HCT116 (cell line): ENCODE results near the gene OLA1. TPM values are rescaled to one million over a fixed set of nuclear protein-coding genes. Genes with fewer than 3 reads are reported as not detected.

Experiments used
- ATAC-seq: fragments of 200-7000 bp; cut with Tn5 transposase; 2 replicates; pipeline ENCODE4 v1.9.1; 2020; ENCODE audit warnings: mild to moderate bottlenecking, moderate library complexity
- BruUV-seq: library from RNA; stranded (reverse); fragments of 400-500 nt; replicated peaks from 2 replicates; lab custom pipeline; 2021; lab: Mats Ljungman, UMichigan
- CTCF ChIA-PET: fragments of 300-600 bp; sonication (Branson Sonifier 250); formaldehyde crosslinking; loops from one replicate; lab custom pipeline; 2021; ENCODE audit warnings: antibody characterized with exemption; lab: Charles Lee
- POLR2A ChIA-PET: fragments of 300-600, 350-600 bp; sonication (Branson Sonifier 250); formaldehyde crosslinking; loops from one replicate; lab custom pipeline; 2021; ENCODE audit warnings: antibody characterized with exemption; lab: Charles Lee
- RAD21 ChIA-PET, 2 experiments: fragments of 300-600 bp; sonication (Branson Sonifier 250); formaldehyde crosslinking; loops; one replicate each; lab custom pipeline; 2023; ENCODE audit warnings: low total read pairs in 2 of 2; ENCODE audit not compliant: uncharacterized antibody in 2 of 2, unreplicated experiment in 2 of 2, low non-redundant PET in 1 of 2; lab: Charles Lee
- DNase-seq: peaks from one replicate; pipeline ENCODE4 v3.0.0-alpha.2; 2010; ENCODE audit warnings: low read depth, low spot score
- H2AFZ ChIP-seq: fragments of 200-600 bp; shearing (Covaris generic), sonication (generic); 2 replicates; pipeline ENCODE4 v1.6.1; 2017; ENCODE audit warnings: low read depth, mixed run types, mixed read lengths, antibody characterized with exemption, low read length; ENCODE audit not compliant: poor library complexity, severe bottlenecking
- H3K27ac ChIP-seq: 2 replicates; pipeline ENCODE4 v1.5.1; 2012; ENCODE audit warnings: low read depth, low read length
- H3K27me3 ChIP-seq: fragments of 200-600 bp; sonication (generic); 2 replicates; pipeline ENCODE4 v1.6.1; 2016; ENCODE audit warnings: mixed run types, low read length, mixed read lengths; ENCODE audit not compliant: insufficient read depth
- H3K36me3 ChIP-seq, 2 experiments: fragments of 200-500 bp in 1 of 2; fragments of 200-600 bp in 1 of 2; sonication (Bioruptor generic) in 1 of 2; sonication (generic) in 1 of 2; 2 replicates each; pipeline versions ENCODE4 v1.5.1 to v1.6.1; 2014 to 2016; ENCODE audit warnings: low read length in 2 of 2, inconsistent platforms in 1 of 2, mixed read lengths in 1 of 2, mixed run types in 1 of 2; ENCODE audit not compliant: insufficient read depth in 2 of 2, control insufficient read depth in 1 of 2
- H3K4me1 ChIP-seq, 2 experiments: fragments of 200-600 bp in 1 of 2; sonication (generic) in 1 of 2; 2 replicates each; pipeline versions ENCODE4 v1.5.1 to v1.6.1; 2012 to 2017; ENCODE audit warnings: low read length in 2 of 2, inconsistent platforms in 1 of 2, mild to moderate bottlenecking in 1 of 2, mixed read lengths in 1 of 2, mixed run types in 1 of 2, moderate library complexity in 1 of 2; ENCODE audit not compliant: insufficient read depth in 2 of 2, control insufficient read depth in 1 of 2
- H3K4me2 ChIP-seq: fragments of 200-600 bp; sonication (generic); 2 replicates; pipeline ENCODE4 v1.6.1; 2017; ENCODE audit warnings: mixed run types, low read length, mixed read lengths
- H3K4me3 ChIP-seq, 2 experiments: fragments of 200-600 bp in 1 of 2; sonication (generic) in 1 of 2; replicated peaks in 1 of 2; 2 replicates each; pipeline ENCODE4 v1.5.1; 2011 to 2016; ENCODE audit warnings: low read length in 2 of 2, control low read depth in 1 of 2, low read depth in 1 of 2, mild to moderate bottlenecking in 1 of 2, mixed read lengths in 1 of 2, mixed run types in 1 of 2
- H3K79me2 ChIP-seq: fragments of 200-600 bp; sonication (generic); 2 replicates; pipeline ENCODE4 v1.6.1; 2017; ENCODE audit warnings: mild to moderate bottlenecking, mixed run types, low read length, moderate library complexity, mixed read lengths; ENCODE audit not compliant: insufficient read depth
- H3K9ac ChIP-seq: fragments of 200-600 bp; sonication (generic); 2 replicates; pipeline ENCODE4 v1.6.1; 2016; ENCODE audit warnings: low read length, mixed read lengths
- H3K9me2 ChIP-seq: fragments of 200-600 bp; sonication (generic), shearing (Covaris generic); 2 replicates; pipeline ENCODE4 v1.6.1; 2017; ENCODE audit warnings: mixed run types, mild to moderate bottlenecking, moderate library complexity; ENCODE audit not compliant: insufficient read depth
- H3K9me3 ChIP-seq, 2 experiments: fragments of 200-500 bp in 1 of 2; fragments of 200-600 bp in 1 of 2; sonication (Bioruptor generic) in 1 of 2; sonication (generic) in 1 of 2; 2 replicates each; pipeline ENCODE4 v1.6.1; 2014 to 2017; ENCODE audit warnings: low read length in 2 of 2, mixed read lengths in 2 of 2, inconsistent platforms in 1 of 2, low read depth in 1 of 2, mild to moderate bottlenecking in 1 of 2, mixed run types in 1 of 2, moderate library complexity in 1 of 2; ENCODE audit not compliant: control insufficient read depth in 1 of 2, insufficient read depth in 1 of 2
- H4K20me1 ChIP-seq: fragments of 200-600 bp; sonication (generic), shearing (Covaris generic); 2 replicates; pipeline ENCODE4 v1.6.1; 2017; ENCODE audit warnings: mixed run types, mild to moderate bottlenecking, moderate library complexity; ENCODE audit not compliant: insufficient read depth
- CBX3 ChIP-seq: IDR thresholded peaks from 2 replicates; pipeline ENCODE4 v1.6.1; 2012; ENCODE audit warnings: low read depth
- CEBPB ChIP-seq: IDR thresholded peaks from 2 replicates; pipeline ENCODE4 v1.6.1; 2012; ENCODE audit warnings: low read depth
- EGR1 ChIP-seq: IDR thresholded peaks from 2 replicates; pipeline ENCODE4 v1.6.1; 2012; ENCODE audit warnings: low read depth
- ELF1 ChIP-seq: IDR thresholded peaks from 2 replicates; pipeline ENCODE4 v1.6.1; 2012; ENCODE audit warnings: low read depth, borderline replicate concordance
- EZH2phosphoT487 ChIP-seq: fragments of 200-600 bp; IDR thresholded peaks from 2 replicates; pipeline ENCODE4 v1.6.1; 2018; ENCODE audit warnings: antibody characterized with exemption, borderline replicate concordance
- FOSL1 ChIP-seq: IDR thresholded peaks from 2 replicates; pipeline ENCODE4 v1.6.1; 2012; ENCODE audit warnings: low read depth
- JUND ChIP-seq: IDR thresholded peaks from 2 replicates; pipeline ENCODE4 v1.6.1; 2012
- MAX ChIP-seq: IDR thresholded peaks from 2 replicates; pipeline ENCODE4 v1.6.1; 2012
- POLR2AphosphoS5 ChIP-seq: IDR thresholded peaks from 2 replicates; pipeline ENCODE4 v1.6.1; 2011; ENCODE audit warnings: mild to moderate bottlenecking, low read depth, low read length, moderate library complexity
- SIN3A ChIP-seq: IDR thresholded peaks from 2 replicates; pipeline ENCODE4 v1.6.1; 2012; ENCODE audit warnings: low read depth
- SP1 ChIP-seq: IDR thresholded peaks from 2 replicates; pipeline ENCODE4 v1.6.1; 2012; ENCODE audit warnings: low read depth
- SRF ChIP-seq: IDR thresholded peaks from 2 replicates; pipeline ENCODE4 v1.6.1; 2012; ENCODE audit warnings: low read depth
- YY1 ChIP-seq: IDR thresholded peaks from 2 replicates; pipeline ENCODE4 v1.6.1; 2011; ENCODE audit warnings: low read length, low read depth, moderate library complexity, mild to moderate bottlenecking; ENCODE audit not compliant: insufficient replicate concordance; ENCODE audit errors: extremely low read depth
- ZFX ChIP-seq: fragments of 450-650 bp; IDR thresholded peaks from 2 replicates; pipeline ENCODE4 v1.6.1; 2017
- ZNF274 ChIP-seq: fragments of 200-500 bp; sonication (Bioruptor generic); IDR thresholded peaks from 2 replicates; pipeline ENCODE4 v1.6.1; 2014; ENCODE audit warnings: mild to moderate bottlenecking, low read depth, low read length, inconsistent platforms
- intact Hi-C: fragments of 100-400 bp; cut with micrococcal nuclease; formaldehyde crosslinking; loops from 2 replicates; pipeline ENCODE4 v1.10.0; 2022
- total RNA-seq: library from RNA; stranded (reverse); gene quantifications from one replicate; pipeline ENCODE4 v1.2.1, GENCODE V29; 2021; ENCODE audit not compliant: unreplicated experiment
- TF ChIP-seq, protein P1 (sequence below): IDR thresholded peaks from 2 replicates; pipeline ENCODE4 v1.6.1; 2012
- TF ChIP-seq, protein P2 (sequence below): IDR thresholded peaks from 2 replicates; pipeline ENCODE4 v1.6.1; 2011; ENCODE audit warnings: mild to moderate bottlenecking, low read length, moderate library complexity; ENCODE audit not compliant: insufficient replicate concordance; ENCODE audit errors: extremely low read depth

The OLA1 gene
- total RNA-seq, 1 experiment from 2014 or later, result 219 TPM

GRCh38 chr2:174177316-174177890 is 70.9 kb downstream of the OLA1 start:
- H3K27me3 ChIP-seq, result no peaks in the 10 kb centered on the region
- H3K36me3 ChIP-seq, result no peaks in the 10 kb centered on the region
- no peak overlapping the region for H3K27ac ChIP-seq
- ChIA-PET CTCF (interaction anchor here (0.9 kb wide), 1 partner anchor 19 kb away, joined by 4 read pairs; no protein-coding TSS in a partner anchor), POLR2A (no interaction called here), RAD21 (interaction anchor here in 1 of 2 experiments (0.6 kb wide), 1 partner anchor 85 kb away, joined by 3 read pairs; no protein-coding TSS in a partner anchor)
- intact Hi-C loops, result no loop called here
- DNase-seq (no peak), ATAC-seq (no peak)
- peaks cover 5% of the 10 kb centered on the region; the same call in 1 of the 2 replicates for H4K20me1 ChIP-seq
- 0 out of 4 replicates have a peak, but pooled peaks cover 0 to 4% of the 10 kb centered on the region in 2 experiments for H3K9me3 ChIP-seq
- TF ChIP-seq EZH2phosphoT487, result no peak
- TF ChIP-seq ZNF274, result no peak
- no peak for TF ChIP-seq EGR1
- no peak for TF ChIP-seq SIN3A
- no peak for TF ChIP-seq ZFX
- TF ChIP-seq, protein P1, sequence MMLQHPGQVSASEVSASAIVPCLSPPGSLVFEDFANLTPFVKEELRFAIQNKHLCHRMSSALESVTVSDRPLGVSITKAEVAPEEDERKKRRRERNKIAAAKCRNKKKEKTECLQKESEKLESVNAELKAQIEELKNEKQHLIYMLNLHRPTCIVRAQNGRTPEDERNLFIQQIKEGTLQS, result no peak
- no peak for TF ChIP-seq JUND
- TF ChIP-seq, protein P2, sequence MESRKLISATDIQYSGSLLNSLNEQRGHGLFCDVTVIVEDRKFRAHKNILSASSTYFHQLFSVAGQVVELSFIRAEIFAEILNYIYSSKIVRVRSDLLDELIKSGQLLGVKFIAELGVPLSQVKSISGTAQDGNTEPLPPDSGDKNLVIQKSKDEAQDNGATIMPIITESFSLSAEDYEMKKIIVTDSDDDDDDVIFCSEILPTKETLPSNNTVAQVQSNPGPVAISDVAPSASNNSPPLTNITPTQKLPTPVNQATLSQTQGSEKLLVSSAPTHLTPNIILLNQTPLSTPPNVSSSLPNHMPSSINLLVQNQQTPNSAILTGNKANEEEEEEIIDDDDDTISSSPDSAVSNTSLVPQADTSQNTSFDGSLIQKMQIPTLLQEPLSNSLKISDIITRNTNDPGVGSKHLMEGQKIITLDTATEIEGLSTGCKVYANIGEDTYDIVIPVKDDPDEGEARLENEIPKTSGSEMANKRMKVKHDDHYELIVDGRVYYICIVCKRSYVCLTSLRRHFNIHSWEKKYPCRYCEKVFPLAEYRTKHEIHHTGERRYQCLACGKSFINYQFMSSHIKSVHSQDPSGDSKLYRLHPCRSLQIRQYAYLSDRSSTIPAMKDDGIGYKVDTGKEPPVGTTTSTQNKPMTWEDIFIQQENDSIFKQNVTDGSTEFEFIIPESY, result no peak
- no peak for TF ChIP-seq CEBPB
- TF ChIP-seq POLR2AphosphoS5, result no peak
- TF ChIP-seq MAX, result no peak
- TF ChIP-seq CBX3, result no peak
- TF ChIP-seq SRF, result no peak
- no peak for TF ChIP-seq YY1
- TF ChIP-seq SP1, result no peak
- TF ChIP-seq ELF1, result no peak
- TF ChIP-seq FOSL1, result no peak
- no peak overlapping the region for H3K4me3 ChIP-seq
- H2AFZ ChIP-seq, result no peak overlapping the region
- BruUV-seq, result no TSS peak
- H3K9ac ChIP-seq, result no peak overlapping the region
- H3K79me2 ChIP-seq, result peaks cover 96% of the 10 kb centered on the region
- H3K9me2 ChIP-seq, result no peaks in the 10 kb centered on the region
- H3K4me1 ChIP-seq, result no peaks in the 10 kb centered on the region
- H3K4me2 ChIP-seq, result no peak overlapping the region
